Activated naive CD8-positive, alpha-beta T cell treated with anti-CD3 and anti-CD28 coated beads for 36 hours (primary cell): Measurements from ENCODE around the gene CHST7. TPM values are rescaled to one million over a fixed set of nuclear protein-coding genes. Genes with fewer than 3 reads are reported as not detected.
"Not testable (repeated sequence)": the region's sequence is repeated elsewhere in the genome, so short reads cannot be mapped to it uniquely, and the experiment has no call there.

Experiments
- DNase-seq: peaks from one replicate; pipeline ENCODE4 v3.0.0; 2021
- H3K27ac Mint-ChIP-seq: one replicate; pipeline ENCODE4 v1.8.0; 2022; ENCODE audit warnings: mild to moderate bottlenecking, moderate library complexity, mixed read lengths
- H3K27me3 Mint-ChIP-seq: one replicate; pipeline ENCODE4 v1.8.0; 2022; ENCODE audit warnings: mild to moderate bottlenecking, mixed read lengths
- H3K36me3 Mint-ChIP-seq: one replicate; pipeline ENCODE4 v1.8.0; 2021; ENCODE audit warnings: mild to moderate bottlenecking, mixed read lengths
- H3K4me1 Mint-ChIP-seq: one replicate; pipeline ENCODE4 v1.8.0; 2021; ENCODE audit warnings: mixed read lengths
- H3K4me3 Mint-ChIP-seq: one replicate; pipeline ENCODE4 v1.8.0; 2022; ENCODE audit warnings: mild to moderate bottlenecking, moderate library complexity, mixed read lengths
- H3K9me3 Mint-ChIP-seq: one replicate; pipeline ENCODE4 v1.8.0; 2022; ENCODE audit warnings: mixed read lengths
- total RNA-seq, 2 experiments: library from RNA; stranded (reverse); gene quantifications; one replicate each; pipeline ENCODE4 v1.2.3, GENCODE V29; 2021

CHST7 gene
- total RNA-seq = 1 to 10 TPM; 1.5 to 1.7 TPM

- DNase-seq = peak; percentile 64
- H3K27ac Mint-ChIP-seq = peak within 1 kb of the TSS; percentile 86
- no peaks in the 10 kb centered on the region for H3K36me3 Mint-ChIP-seq
- peaks cover 20% of the 10 kb centered on the region for H3K27me3 Mint-ChIP-seq
- peaks cover 27% of the 10 kb centered on the region for H3K4me1 Mint-ChIP-seq
- no peaks in the 10 kb centered on the region for H3K9me3 Mint-ChIP-seq
- peak within 1 kb of the TSS; percentile 75 for H3K4me3 Mint-ChIP-seq
Measured at GRCh38 chrX:46573331-46573891, at the start of gene CHST7. Gene CHST7 (plus strand): TSS chrX:46573765. CDS start chrX:46573932, 167 bp downstream.

- not testable (repeated sequence) for H3K27me3 Mint-ChIP-seq, H3K4me1 Mint-ChIP-seq, H3K36me3 Mint-ChIP-seq, DNase-seq, H3K9me3 Mint-ChIP-seq, H3K27ac Mint-ChIP-seq, H3K4me3 Mint-ChIP-seq
Measured at GRCh38 chrX:46528640-46529039, 44.9 kb upstream of the CHST7 start.

GRCh38 chrX:46529740-46530403 lies 43.7 kb upstream of the CHST7 start:
- H3K4me1 Mint-ChIP-seq, H3K27ac Mint-ChIP-seq, H3K4me3 Mint-ChIP-seq, DNase-seq, H3K9me3 Mint-ChIP-seq, H3K36me3 Mint-ChIP-seq, H3K27me3 Mint-ChIP-seq: not testable (repeated sequence)

- not testable (repeated sequence) for H3K4me1 Mint-ChIP-seq, H3K27me3 Mint-ChIP-seq
Measured at GRCh38 chrX:46530404-46530908, 43.1 kb upstream of the CHST7 start.

GRCh38 chrX:46531442-46531841 lies 42.1 kb upstream of the CHST7 start:
- Mint-ChIP-seq H3K4me3 (no peak overlapping the region), H3K27me3 (no peaks in the 10 kb centered on the region), H3K9me3 (no peaks in the 10 kb centered on the region), H3K36me3 (no peaks in the 10 kb centered on the region), H3K27ac (no peak overlapping the region), H3K4me1 (no peaks in the 10 kb centered on the region)
- DNase-seq = no peak

More at GRCh38 chrX:46530404-46530908, 43.1 kb upstream of the CHST7 start:
- not testable (repeated sequence) for H3K36me3 Mint-ChIP-seq, H3K9me3 Mint-ChIP-seq, DNase-seq, H3K27ac Mint-ChIP-seq, H3K4me3 Mint-ChIP-seq

GRCh38 chrX:46543441-46543840 lies 30.1 kb upstream of the CHST7 start:
- H3K27me3 Mint-ChIP-seq = no peaks in the 10 kb centered on the region
- no peaks in the 10 kb centered on the region for H3K9me3 Mint-ChIP-seq
- H3K27ac Mint-ChIP-seq = no peak overlapping the region
- DNase-seq = no peak
- H3K4me3 Mint-ChIP-seq = no peak overlapping the region
- H3K4me1 Mint-ChIP-seq = peaks cover 20% of the 10 kb centered on the region
- peaks cover 7% of the 10 kb centered on the region for H3K36me3 Mint-ChIP-seq

GRCh38 chrX:46544527-46544926 lies 29.0 kb upstream of the CHST7 start:
- not testable (repeated sequence) for H3K27me3 Mint-ChIP-seq, DNase-seq, H3K9me3 Mint-ChIP-seq
- H3K4me3 Mint-ChIP-seq = peak overlapping the region; percentile 92
- peak overlapping the region; percentile 95 for H3K27ac Mint-ChIP-seq
- peaks cover 24% of the 10 kb centered on the region for H3K4me1 Mint-ChIP-seq
- peaks cover 14% of the 10 kb centered on the region for H3K36me3 Mint-ChIP-seq

- Mint-ChIP-seq H3K4me1 (peaks cover 24% of the 10 kb centered on the region), H3K4me3 (peak within 1 kb of the TSS; percentile 92), H3K27me3 (no peaks in the 10 kb centered on the region), H3K9me3 (no peaks in the 10 kb centered on the region), H3K27ac (peak within 1 kb of the TSS; percentile 95), H3K36me3 (peaks cover 14% of the 10 kb centered on the region)
- peak; percentile 88 for DNase-seq
Measured at GRCh38 chrX:46545111-46546005, 28.2 kb upstream of the CHST7 start, which contains the start of gene ZNF674. Gene ZNF674 (minus strand): TSS chrX:46545421. CDS start chrX:46542087, 3,334 bp downstream.

GRCh38 chrX:46547857-46548256 lies 25.7 kb upstream of the CHST7 start:
- Mint-ChIP-seq H3K27me3 (no peaks in the 10 kb centered on the region), H3K4me1 (peaks cover 24% of the 10 kb centered on the region), H3K27ac (no peak overlapping the region), H3K36me3 (peaks cover 15% of the 10 kb centered on the region), H3K9me3 (no peaks in the 10 kb centered on the region), H3K4me3 (no peak overlapping the region)
- no peak for DNase-seq

- Mint-ChIP-seq H3K9me3 (no peaks in the 10 kb centered on the region), H3K4me3 (no peak overlapping the region), H3K27ac (no peak overlapping the region), H3K36me3 (peaks cover 15% of the 10 kb centered on the region), H3K4me1 (peaks cover 11% of the 10 kb centered on the region), H3K27me3 (no peaks in the 10 kb centered on the region)
- DNase-seq = no peak
Measured at GRCh38 chrX:46549914-46550313, 23.7 kb upstream of the CHST7 start.

GRCh38 chrX:46551494-46552128 lies 22.0 kb upstream of the CHST7 start:
- DNase-seq = no peak
- peaks cover 7% of the 10 kb centered on the region for H3K4me1 Mint-ChIP-seq
- H3K4me3 Mint-ChIP-seq = no peak overlapping the region
- peaks cover 10% of the 10 kb centered on the region for H3K36me3 Mint-ChIP-seq
- no peaks in the 10 kb centered on the region for H3K27me3 Mint-ChIP-seq
- no peak overlapping the region for H3K27ac Mint-ChIP-seq
- no peaks in the 10 kb centered on the region for H3K9me3 Mint-ChIP-seq

GRCh38 chrX:46553935-46554334 lies 19.6 kb upstream of the CHST7 start:
- no peak overlapping the region for H3K4me3 Mint-ChIP-seq
- H3K27ac Mint-ChIP-seq = no peak overlapping the region
- no peaks in the 10 kb centered on the region for H3K9me3 Mint-ChIP-seq
- H3K27me3 Mint-ChIP-seq = no peaks in the 10 kb centered on the region
- H3K4me1 Mint-ChIP-seq = peaks cover 2% of the 10 kb centered on the region
- DNase-seq = no peak
- peaks cover 3% of the 10 kb centered on the region for H3K36me3 Mint-ChIP-seq

GRCh38 chrX:46554942-46555341 lies 18.6 kb upstream of the CHST7 start:
- no peak overlapping the region for H3K27ac Mint-ChIP-seq
- no peaks in the 10 kb centered on the region for H3K9me3 Mint-ChIP-seq
- no peak for DNase-seq
- H3K27me3 Mint-ChIP-seq = no peaks in the 10 kb centered on the region
- no peak overlapping the region for H3K4me3 Mint-ChIP-seq
- H3K36me3 Mint-ChIP-seq = peaks cover 1% of the 10 kb centered on the region
- no peaks in the 10 kb centered on the region for H3K4me1 Mint-ChIP-seq

- Mint-ChIP-seq H3K27ac (no peak overlapping the region), H3K9me3 (no peaks in the 10 kb centered on the region), H3K4me1 (peaks cover 8% of the 10 kb centered on the region), H3K36me3 (no peaks in the 10 kb centered on the region), H3K4me3 (no peak overlapping the region), H3K27me3 (no peaks in the 10 kb centered on the region)
- no peak for DNase-seq
Measured at GRCh38 chrX:46559062-46559461, 14.5 kb upstream of the CHST7 start.
